RCC 7860 (cell line): ENCODE data around the gene C2.
"Not testable (repeated sequence)": the region's sequence is repeated elsewhere in the genome, so short reads cannot be mapped to it uniquely, and the experiment has no call there.

ENCODE experiments used
- DNase-seq: peaks from one replicate; pipeline ENCODE4 v3.0.0-alpha.2; 2015; ENCODE audit warnings: low spot score
- FAIRE-seq: peaks from 2 replicates; lab custom pipeline; 2012; peaks lifted over from hg19 to GRCh38; lab: Jason Lieb, UNC

C2 gene

GRCh38 chr6:31898383-31899011, 29.0 kb upstream of the C2 start:
- no peak for FAIRE-seq
- DNase-seq = peak; percentile 12

- DNase-seq (no peak), FAIRE-seq (no peak)
These were observed 28.3 kb upstream of the C2 start for GRCh38 chr6:31899215-31899614.

- DNase-seq (no peak), FAIRE-seq (no peak)
These were observed 27.4 kb upstream of the C2 start for GRCh38 chr6:31899882-31900722.

GRCh38 chr6:31900917-31901414, 26.6 kb upstream of the C2 start:
- no peak for FAIRE-seq

GRCh38 chr6:31901415-31901952, 26.0 kb upstream of the C2 start:
- no peak for FAIRE-seq

More at GRCh38 chr6:31900917-31901414, 26.6 kb upstream of the C2 start:
- no peak for DNase-seq

GRCh38 chr6:31901953-31902643, 25.4 kb upstream of the C2 start, which contains the start of gene ZBTB12:
Gene ZBTB12 (minus strand): TSS chr6:31902086. CDS start chr6:31901305, 781 bp downstream.
- peak; percentile 71 for DNase-seq
- no peak for FAIRE-seq

More at GRCh38 chr6:31901415-31901952, 26.0 kb upstream of the C2 start:
- DNase-seq = no peak

- DNase-seq = no peak
- no peak for FAIRE-seq
These were observed 23.6 kb upstream of the C2 start for GRCh38 chr6:31903957-31904356.

GRCh38 chr6:31905041-31905440, 22.5 kb upstream of the C2 start:
- no peak for DNase-seq
- FAIRE-seq = no peak

GRCh38 chr6:31906122-31906521, 21.4 kb upstream of the C2 start:
- DNase-seq = no peak
- FAIRE-seq = no peak

- not testable (repeated sequence) for DNase-seq, FAIRE-seq
These were observed 20.8 kb upstream of the C2 start for GRCh38 chr6:31906727-31907126.

- DNase-seq (peak; percentile 58), FAIRE-seq (peak; percentile 4)
These were observed 20.2 kb upstream of the C2 start for GRCh38 chr6:31907158-31907813.

- DNase-seq, FAIRE-seq: not testable (repeated sequence)
These were observed 19.3 kb upstream of the C2 start for GRCh38 chr6:31908255-31908654.

- DNase-seq (peak; percentile 54), FAIRE-seq (no peak)
These were observed 18.7 kb upstream of the C2 start for GRCh38 chr6:31908791-31909190.

GRCh38 chr6:31909298-31909697, 18.2 kb upstream of the C2 start:
- DNase-seq, FAIRE-seq: not testable (repeated sequence)

GRCh38 chr6:31911826-31912585, 15.5 kb upstream of the C2 start:
- DNase-seq (no peak), FAIRE-seq (no peak)

- FAIRE-seq (no peak), DNase-seq (no peak)
These were observed 12.2 kb upstream of the C2 start for GRCh38 chr6:31915351-31915750.

GRCh38 chr6:31915756-31916155, 11.8 kb upstream of the C2 start:
- DNase-seq (no peak), FAIRE-seq (no peak)

- DNase-seq (no peak), FAIRE-seq (no peak)
These were observed 9.3 kb upstream of the C2 start for GRCh38 chr6:31918069-31918720.

GRCh38 chr6:31919624-31920303, 7.8 kb upstream of the C2 start:
- no peak for FAIRE-seq

More at GRCh38 chr6:31919624-31920303, 7.8 kb upstream of the C2 start:
- DNase-seq = no peak
